ENCODE measurements around the gene MPP1.

Gene MPP1

GRCh38 chrX:154812341-154813101 lies 7.2 kb upstream of the MPP1 start:
- no peak overlapping the region for H3K27ac ChIP-seq (ENCODE audit: low read length, poor library complexity, severe bottlenecking)
- no peak overlapping the region for H4K8ac ChIP-seq (ENCODE audit: low read length)
- peaks cover 2% of the 10 kb centered on the region for H3K9me3 ChIP-seq (ENCODE audit: control insufficient read depth, low read length)
- no peak overlapping the region for H3K18ac ChIP-seq (ENCODE audit: low read depth in 1 of 2, low read length in 2 of 2)
- 71% methylated on average over 1 of the region's 2 CpGs for WGBS
- no peaks in the 10 kb centered on the region for H3K4me1 ChIP-seq (ENCODE audit: control insufficient read depth, insufficient read depth, low read depth, low read length)
- peaks cover 0 to 3% of the 10 kb centered on the region in 2 experiments for H3K27me3 ChIP-seq (ENCODE audit: control insufficient read depth in 1 of 2, insufficient read depth in 1 of 2, low read length in 2 of 2)
- H3K36me3 ChIP-seq (ENCODE audit: control insufficient read depth in 1 of 2, insufficient read depth in 2 of 2, low read depth in 1 of 2, low read length in 2 of 2): no peaks in the 10 kb centered on the region
- no peak overlapping the region for H3K23ac ChIP-seq (ENCODE audit: low read length in 2 of 2)
- no peak overlapping the region for H2AK5ac ChIP-seq (ENCODE audit: low read length, severe bottlenecking)
- no peak overlapping the region for H3K14ac ChIP-seq (ENCODE audit: low read length in 2 of 2)
- no peak overlapping the region for H2AFZ ChIP-seq (ENCODE audit: low read depth, low read length)
- H2BK120ac ChIP-seq (ENCODE audit: low read depth, low read length): no peak overlapping the region
- H3K4me3 ChIP-seq (ENCODE audit: insufficient read depth in 1 of 2, low read depth in 1 of 2, low read length in 2 of 2): no peak overlapping the region
- no peak overlapping the region for H3K4ac ChIP-seq (ENCODE audit: low read depth in 1 of 2, low read length in 2 of 2)
- no peak overlapping the region for H2BK5ac ChIP-seq (ENCODE audit: low read depth, low read length, poor library complexity, severe bottlenecking)
- H3K9ac ChIP-seq (ENCODE audit: low read length): no peak overlapping the region
- H3K79me1 ChIP-seq (replicated peaks; ENCODE audit: low read length, poor library complexity, severe bottlenecking): no peaks in the 10 kb centered on the region
- no peak overlapping the region for H2BK12ac ChIP-seq (ENCODE audit: low read length in 2 of 2)
- no peak for DNase-seq
- no peak overlapping the region for H4K91ac ChIP-seq (ENCODE audit: low read length)
- H2BK15ac ChIP-seq (ENCODE audit: low read depth, poor library complexity, severe bottlenecking): no peak overlapping the region
- H3K4me2 ChIP-seq (ENCODE audit: low read length, poor library complexity, severe bottlenecking): no peak overlapping the region

GRCh38 chrX:154809939-154810665 lies 4.8 kb upstream of the MPP1 start:
- no peak overlapping the region for H2BK120ac ChIP-seq (ENCODE audit: low read depth, low read length)
- no peak overlapping the region for H3K27ac ChIP-seq (ENCODE audit: low read length, poor library complexity, severe bottlenecking)
- no peak overlapping the region for H2BK15ac ChIP-seq (ENCODE audit: low read depth, poor library complexity, severe bottlenecking)
- H3K4ac ChIP-seq (ENCODE audit: low read depth in 1 of 2, low read length in 2 of 2): no peak overlapping the region
- peak; percentile 38 for DNase-seq
- H2BK5ac ChIP-seq (ENCODE audit: low read depth, low read length, poor library complexity, severe bottlenecking): no peak overlapping the region
- no peak overlapping the region for H3K18ac ChIP-seq (ENCODE audit: low read depth in 1 of 2, low read length in 2 of 2)
- no peak overlapping the region for H2AK5ac ChIP-seq (ENCODE audit: low read length, severe bottlenecking)
- H3K14ac ChIP-seq (ENCODE audit: low read length in 2 of 2): no peak overlapping the region
- WGBS: 100% methylated on average over 1 of the region's 1 CpG
- H3K9ac ChIP-seq (ENCODE audit: low read length): no peak overlapping the region
- H3K27me3 ChIP-seq (ENCODE audit: control insufficient read depth in 1 of 2, insufficient read depth in 1 of 2, low read length in 2 of 2): peaks cover 0 to 3% of the 10 kb centered on the region in 2 experiments
- no peak overlapping the region for H3K23ac ChIP-seq (ENCODE audit: low read length in 2 of 2)
- no peak overlapping the region for H3K4me2 ChIP-seq (ENCODE audit: low read length, poor library complexity, severe bottlenecking)
- no peak overlapping the region for H2BK12ac ChIP-seq (ENCODE audit: low read length in 2 of 2)
- H3K79me1 ChIP-seq (replicated peaks; ENCODE audit: low read length, poor library complexity, severe bottlenecking): no peaks in the 10 kb centered on the region
- H3K9me3 ChIP-seq (ENCODE audit: control insufficient read depth, low read length): peaks cover 10% of the 10 kb centered on the region
- H2AFZ ChIP-seq (ENCODE audit: low read depth, low read length): no peak overlapping the region
- H4K8ac ChIP-seq (ENCODE audit: low read length): no peak overlapping the region
- no peaks in the 10 kb centered on the region for H3K4me1 ChIP-seq (ENCODE audit: control insufficient read depth, insufficient read depth, low read depth, low read length)
- no peak overlapping the region for H4K91ac ChIP-seq (ENCODE audit: low read length)
- H3K36me3 ChIP-seq (ENCODE audit: control insufficient read depth in 1 of 2, insufficient read depth in 2 of 2, low read depth in 1 of 2, low read length in 2 of 2): no peaks in the 10 kb centered on the region
- no peak overlapping the region for H3K4me3 ChIP-seq (ENCODE audit: insufficient read depth in 1 of 2, low read depth in 1 of 2, low read length in 2 of 2)

- 95% methylated on average over 4 of the region's 5 CpGs for WGBS
- no peak overlapping the region for H2AK5ac ChIP-seq (ENCODE audit: low read length, severe bottlenecking)
- DNase-seq: no peak
Observed at GRCh38 chrX:154806837-154807501, 1.7 kb upstream of the MPP1 start.

GRCh38 chrX:154805696-154806091 lies 409 bp upstream of the MPP1 start:
- Histone ChIP-seq H3K4me2 (ENCODE audit: low read length, poor library complexity, severe bottlenecking) (peak overlapping the region; percentile 86), H3K18ac (ENCODE audit: low read depth in 1 of 2, low read length in 2 of 2) (no peak overlapping the region), H3K4ac (ENCODE audit: low read depth in 1 of 2, low read length in 2 of 2) (no peak overlapping the region), H3K4me1 (ENCODE audit: control insufficient read depth, insufficient read depth, low read depth, low read length) (peaks cover 3% of the 10 kb centered on the region), H2AK5ac (ENCODE audit: low read length, severe bottlenecking) (no peak overlapping the region), H2BK5ac (ENCODE audit: low read depth, low read length, poor library complexity, severe bottlenecking) (no peak overlapping the region), H2AFZ (ENCODE audit: low read depth, low read length) (peak overlapping the region; percentile 23), H4K91ac (ENCODE audit: low read length) (peak overlapping the region; percentile 27), H2BK12ac (ENCODE audit: low read length in 2 of 2) (no peak overlapping the region), H3K27me3 (ENCODE audit: control insufficient read depth in 1 of 2, insufficient read depth in 1 of 2, low read length in 2 of 2) (no peaks in the 10 kb centered on the region), H3K14ac (ENCODE audit: low read length in 2 of 2) (no peak overlapping the region), H2BK15ac (ENCODE audit: low read depth, poor library complexity, severe bottlenecking) (no peak overlapping the region), H3K36me3 (ENCODE audit: control insufficient read depth in 1 of 2, insufficient read depth in 2 of 2, low read depth in 1 of 2, low read length in 2 of 2) (no peaks in the 10 kb centered on the region), H3K27ac (ENCODE audit: low read length, poor library complexity, severe bottlenecking) (peak overlapping the region; percentile 50), H3K9me3 (ENCODE audit: control insufficient read depth, low read length) (peaks cover 10% of the 10 kb centered on the region), H3K9ac (ENCODE audit: low read length) (peak overlapping the region; percentile 79), H3K4me3 (ENCODE audit: insufficient read depth in 1 of 2, low read depth in 1 of 2, low read length in 2 of 2) (peak overlapping the region; percentile 37 to 78), H3K79me1 (replicated peaks; ENCODE audit: low read length, poor library complexity, severe bottlenecking) (peaks cover 5% of the 10 kb centered on the region), H4K8ac (ENCODE audit: low read length) (peak overlapping the region; percentile 7), H2BK120ac (ENCODE audit: low read depth, low read length) (no peak overlapping the region), H3K23ac (ENCODE audit: low read length in 2 of 2) (no peak overlapping the region)
- DNase-seq: no peak
- 12% methylated on average over 10 of the region's 13 CpGs for WGBS

More at GRCh38 chrX:154806837-154807501, 1.7 kb upstream of the MPP1 start:
- no peak overlapping the region for H3K4me3 ChIP-seq (ENCODE audit: insufficient read depth in 1 of 2, low read depth in 1 of 2, low read length in 2 of 2)
- no peak overlapping the region for H3K23ac ChIP-seq (ENCODE audit: low read length in 2 of 2)
- no peak overlapping the region for H2BK12ac ChIP-seq (ENCODE audit: low read length in 2 of 2)
- H3K36me3 ChIP-seq (ENCODE audit: control insufficient read depth in 1 of 2, insufficient read depth in 2 of 2, low read depth in 1 of 2, low read length in 2 of 2): no peaks in the 10 kb centered on the region
- H3K9ac ChIP-seq (ENCODE audit: low read length): no peak overlapping the region
- no peak overlapping the region for H2BK5ac ChIP-seq (ENCODE audit: low read depth, low read length, poor library complexity, severe bottlenecking)
- no peak overlapping the region for H4K91ac ChIP-seq (ENCODE audit: low read length)
- H3K4ac ChIP-seq (ENCODE audit: low read depth in 1 of 2, low read length in 2 of 2): no peak overlapping the region
- no peaks in the 10 kb centered on the region for H3K27me3 ChIP-seq (ENCODE audit: control insufficient read depth in 1 of 2, insufficient read depth in 1 of 2, low read length in 2 of 2)
- peaks cover 3% of the 10 kb centered on the region for H3K4me1 ChIP-seq (ENCODE audit: control insufficient read depth, insufficient read depth, low read depth, low read length)
- no peak overlapping the region for H2AFZ ChIP-seq (ENCODE audit: low read depth, low read length)
- H3K9me3 ChIP-seq (ENCODE audit: control insufficient read depth, low read length): peaks cover 10% of the 10 kb centered on the region
- no peak overlapping the region for H2BK120ac ChIP-seq (ENCODE audit: low read depth, low read length)
- no peak overlapping the region for H3K4me2 ChIP-seq (ENCODE audit: low read length, poor library complexity, severe bottlenecking)
- H3K79me1 ChIP-seq (replicated peaks; ENCODE audit: low read length, poor library complexity, severe bottlenecking): peaks cover 4% of the 10 kb centered on the region
- no peak overlapping the region for H2BK15ac ChIP-seq (ENCODE audit: low read depth, poor library complexity, severe bottlenecking)
- H3K27ac ChIP-seq (ENCODE audit: low read length, poor library complexity, severe bottlenecking): no peak overlapping the region
- H4K8ac ChIP-seq (ENCODE audit: low read length): no peak overlapping the region
- H3K18ac ChIP-seq (ENCODE audit: low read depth in 1 of 2, low read length in 2 of 2): no peak overlapping the region
- no peak overlapping the region for H3K14ac ChIP-seq (ENCODE audit: low read length in 2 of 2)

All from mesenchymal stem cell (in vitro differentiated cells and primary cell).